H1 (cell line): Measurements from ENCODE around the gene PURA. TPM values are rescaled to one million over a fixed set of nuclear protein-coding genes. Genes with fewer than 3 reads are reported as not detected.
A peak's percentile ranks its signal among the peaks of the same experiment; 100 is the strongest.

ENCODE experiments used
- ASH2L ChIP-seq: fragments of 200-600, 300-600 bp; sonication (generic); IDR thresholded peaks from one replicate; pipeline ENCODE4 v1.7.1; 2017; ENCODE audit warnings: low read length
- CHD2 ChIP-seq: IDR thresholded peaks from 2 replicates; pipeline ENCODE4 v1.6.1; 2012; ENCODE audit warnings: low read length, improper control_type of control experiment
- CTCF ChIP-seq, 3 experiments: IDR thresholded peaks; 1 replicate in 2 of 3; 2 replicates in 1 of 3; pipeline versions ENCODE4 v1.5.1 to v1.6.1; 2011; ENCODE audit warnings: low read length in 3 of 3, mild to moderate bottlenecking in 3 of 3, inconsistent platforms in 2 of 3, low read depth in 1 of 3, moderate library complexity in 1 of 3; ENCODE audit not compliant: insufficient read depth in 1 of 3; ENCODE audit errors: control extremely low read depth in 1 of 3
- EP300 ChIP-seq, 2 experiments: IDR thresholded peaks; 1 replicate in 1 of 2; 2 replicates in 1 of 2; pipeline ENCODE4 v1.6.1; 2011 to 2012; ENCODE audit warnings: low read depth in 2 of 2, low read length in 2 of 2, mild to moderate bottlenecking in 2 of 2, borderline replicate concordance in 1 of 2, inconsistent platforms in 1 of 2, moderate library complexity in 1 of 2
- MAX ChIP-seq: IDR thresholded peaks from 2 replicates; pipeline ENCODE4 v1.6.1; 2012; ENCODE audit warnings: inconsistent platforms
- PHF8 ChIP-seq: fragments of 200-600 bp; sonication (generic); conservative IDR thresholded peaks from 2 replicates; pipeline ENCODE4 v1.7.1; 2012; ENCODE audit warnings: low read depth, mild to moderate bottlenecking, inconsistent platforms, low read length, moderate library complexity
- SRF ChIP-seq: IDR thresholded peaks from 2 replicates; pipeline ENCODE4 v1.6.1; 2011; ENCODE audit warnings: mild to moderate bottlenecking, low read depth, low read length, moderate library complexity
- TAF1 ChIP-seq: IDR thresholded peaks from 2 replicates; pipeline ENCODE4 v1.6.1; 2011; ENCODE audit warnings: mild to moderate bottlenecking, low read depth, low read length
- TAF7 ChIP-seq: optimal IDR thresholded peaks from 2 replicates; pipeline ENCODE3; 2011; ENCODE audit warnings: low read depth, mild to moderate bottlenecking, inconsistent platforms, low read length, moderate library complexity, borderline replicate concordance
- polyA plus RNA-seq, 7 experiments: library from polyadenylated mRNA; depleted of rRNA in 3 of 7; stranded (reverse) in 5 of 7; unstranded in 2 of 7; fragments of >200 nt in 5 of 7; fragments of 200-250 nt in 2 of 7; gene quantifications; 1 replicate in 5 of 7; 2 replicates in 1 of 7; 4 replicates in 1 of 7; pipeline versions ENCODE4 v1.2.1 to v1.2.3, GENCODE V29; 2011 to 2013; ENCODE audit warnings: missing spikeins in 2 of 7, mixed read lengths in 2 of 7
- total RNA-seq: library from RNA; stranded (reverse); fragmentation: NEBNext Ultra II Directional; extraction: Animal tissue kit (Norgen Biotek cat#: 25700); gene quantifications from 2 replicates; pipeline ENCODE4 v1.2.1, GENCODE V29; 2021

The PURA gene
- total and polyA plus RNA-seq, 2 of the 8 experiments (the other 6 are each of a cell fraction or from before 2014, with no cell fraction given) = 0.98 to 2.1 TPM

- no peak for TF ChIP-seq CTCF (IDR thresholded peaks at IDR 0.05; ENCODE audit: control extremely low read depth in 1 of 3, insufficient read depth in 1 of 3, low read depth in 1 of 3, low read length in 3 of 3)
- TF ChIP-seq CHD2 = 0 out of 2 replicates have a peak, but pooled peaks have one; percentile 32
- TF ChIP-seq TAF1 = peak; percentile 63
- TF ChIP-seq SRF = no peak
- peak; percentile 70 for TF ChIP-seq ASH2L
- TF ChIP-seq PHF8 = peak; percentile 43
- peak; percentile 20 for TF ChIP-seq TAF7
- TF ChIP-seq MAX = peak; percentile 61; the same call in 1 of the 2 replicates
- peak in 1 of 2 experiments; percentile 70; a peak in 1 of 3 replicates for TF ChIP-seq EP300 (IDR thresholded peaks at IDR 0.05; ENCODE audit: borderline replicate concordance in 1 of 2, low read depth in 2 of 2, low read length in 2 of 2)
Measured at GRCh38 chr5:140107312-140108092, 6.4 kb upstream of the PURA start (continued).
